ENCODE measurements around the gene ANP32A. TPM values are rescaled to one million over a fixed set of nuclear protein-coding genes. Genes with fewer than 3 reads are reported as not detected.

The ANP32A gene
- polyA plus RNA-seq, 1 donor, result 302 TPM

DNA sequence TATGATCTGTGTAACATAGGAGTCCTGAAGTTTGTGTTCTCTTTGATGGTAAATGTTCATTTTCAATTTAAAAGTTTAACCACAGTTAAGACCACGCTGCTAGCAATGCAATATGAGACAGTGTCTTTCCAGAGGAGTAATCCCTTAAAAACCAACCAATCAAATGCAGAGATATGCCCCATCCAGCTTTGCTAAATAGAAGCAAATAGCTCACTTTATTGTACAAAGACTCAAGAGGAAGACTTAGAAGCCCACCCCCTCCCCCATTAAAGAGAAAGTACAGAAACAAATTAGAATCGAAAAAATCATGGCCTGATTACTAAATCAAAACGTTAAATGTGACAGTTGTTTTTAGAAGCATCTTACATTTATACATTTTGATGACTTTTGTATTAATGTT lies 2.1 kb upstream of the ANP32A start:
- DNase-seq, result no peak

- no peak for DNase-seq
Observed at GRCh38 chr15:68821841-68822381, 1.2 kb upstream of the ANP32A start.

DNA sequence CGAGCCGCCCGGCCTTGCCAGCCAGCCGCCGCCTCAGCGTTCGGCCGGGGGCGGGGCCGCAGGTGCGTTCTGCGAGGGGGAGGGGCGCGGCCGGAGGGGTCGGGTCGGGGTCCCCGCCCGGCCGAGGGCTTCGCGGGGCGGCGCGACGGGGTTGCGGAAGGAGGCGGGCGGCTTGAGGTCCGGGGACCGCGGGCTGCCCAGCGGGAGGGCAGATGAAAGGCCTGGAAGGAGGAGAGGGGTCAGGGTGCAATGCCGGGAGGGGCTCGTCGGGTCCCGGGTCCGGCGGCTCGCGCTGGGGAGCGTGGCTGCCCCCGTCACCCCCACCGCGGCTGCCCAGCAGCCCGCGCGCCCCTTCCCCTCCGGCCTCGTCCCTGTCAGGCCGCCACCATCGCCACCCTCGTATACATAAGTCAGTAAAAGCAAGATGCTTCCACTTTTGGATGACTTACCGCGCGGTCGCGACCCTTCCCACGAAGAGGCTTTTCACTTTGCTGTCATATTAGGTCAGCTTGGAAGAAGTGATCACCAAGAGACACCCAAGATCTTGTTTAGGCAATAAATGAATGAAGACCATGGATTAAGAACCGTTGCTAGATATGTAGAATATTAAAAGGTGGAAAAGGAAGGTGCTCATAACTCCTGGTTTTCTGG lies 620 bp upstream of the ANP32A start:
- no peak for DNase-seq

DNA sequence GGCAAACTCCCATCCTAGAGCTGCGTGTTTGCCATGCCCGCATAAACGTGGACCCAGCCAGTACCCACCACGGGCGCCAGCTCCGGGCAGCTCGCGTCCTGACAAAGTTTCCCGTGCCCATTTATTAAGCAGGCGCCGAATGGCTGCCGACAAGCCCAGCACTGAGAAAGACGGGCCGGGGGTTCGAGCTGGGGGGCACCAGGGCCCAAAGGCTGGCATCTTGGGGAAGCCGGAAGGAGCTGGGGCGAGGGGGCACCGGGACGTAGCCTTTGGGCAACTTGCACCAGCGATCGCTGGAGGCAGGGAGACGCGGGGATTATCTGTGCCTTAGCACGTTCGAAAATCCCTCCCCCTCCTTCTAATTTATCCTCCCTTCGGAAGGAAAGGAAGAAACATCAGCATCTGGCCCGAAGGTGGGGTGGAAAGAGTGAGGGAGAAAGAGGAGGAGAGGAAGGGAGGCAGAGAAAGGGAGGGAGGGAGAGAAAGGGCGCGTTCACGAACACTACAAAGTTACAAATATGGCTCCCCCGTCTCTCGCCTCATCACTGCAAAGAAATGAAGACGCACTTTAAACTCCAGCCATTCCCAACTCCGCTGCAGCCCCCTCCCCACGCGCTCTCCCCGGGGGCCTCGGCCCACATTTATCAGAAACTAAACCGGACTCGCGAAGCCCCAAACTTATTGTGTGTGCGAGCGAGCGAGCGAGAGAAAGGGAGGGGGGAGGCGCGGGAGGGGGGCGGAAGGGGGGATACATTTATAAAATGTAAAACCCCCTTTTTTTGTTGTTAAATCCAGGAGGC lies 1.0 kb downstream of the ANP32A start:
- peak; percentile 70 for DNase-seq

DNA sequence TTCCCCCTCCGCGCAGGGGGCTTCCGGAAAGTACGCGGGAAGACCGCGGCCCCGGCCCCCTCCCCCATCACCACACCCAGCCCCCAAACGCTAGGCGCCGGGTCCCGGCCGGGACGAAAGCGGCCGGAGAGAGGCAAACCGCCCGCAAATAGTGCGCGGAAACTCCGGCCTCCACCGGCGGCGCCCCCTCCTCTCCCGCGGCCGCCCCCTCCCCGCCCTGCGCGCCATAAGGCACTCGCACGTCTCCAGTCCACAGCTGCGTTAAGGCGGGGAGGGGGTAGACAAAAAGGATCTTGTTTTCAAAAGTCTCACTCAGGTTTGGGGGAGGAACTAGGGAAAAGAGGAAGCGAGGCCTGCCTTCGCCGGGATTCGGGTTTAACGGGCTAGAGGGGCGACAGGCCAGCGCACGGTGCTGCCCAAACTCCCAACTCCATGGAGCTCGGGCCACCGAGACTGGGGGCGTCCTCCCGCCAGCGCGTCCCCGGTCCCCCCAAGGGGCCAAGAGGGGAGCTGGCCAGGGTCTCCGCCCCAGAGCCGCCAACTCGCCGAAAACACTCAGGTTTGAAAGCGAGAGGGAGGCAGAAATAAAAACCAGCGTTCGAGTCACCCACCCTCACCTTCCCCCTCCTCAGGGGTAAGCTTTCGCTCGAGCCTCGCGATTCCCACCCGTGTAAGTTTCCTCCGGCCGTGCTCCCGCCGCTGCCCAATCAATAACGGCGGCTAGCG lies 1.8 kb downstream of the ANP32A start:
- no peak for DNase-seq

GRCh38 chr15:68818066-68818768 lies 2.5 kb downstream of the ANP32A start:
- peak; percentile 76 for DNase-seq

DNA sequence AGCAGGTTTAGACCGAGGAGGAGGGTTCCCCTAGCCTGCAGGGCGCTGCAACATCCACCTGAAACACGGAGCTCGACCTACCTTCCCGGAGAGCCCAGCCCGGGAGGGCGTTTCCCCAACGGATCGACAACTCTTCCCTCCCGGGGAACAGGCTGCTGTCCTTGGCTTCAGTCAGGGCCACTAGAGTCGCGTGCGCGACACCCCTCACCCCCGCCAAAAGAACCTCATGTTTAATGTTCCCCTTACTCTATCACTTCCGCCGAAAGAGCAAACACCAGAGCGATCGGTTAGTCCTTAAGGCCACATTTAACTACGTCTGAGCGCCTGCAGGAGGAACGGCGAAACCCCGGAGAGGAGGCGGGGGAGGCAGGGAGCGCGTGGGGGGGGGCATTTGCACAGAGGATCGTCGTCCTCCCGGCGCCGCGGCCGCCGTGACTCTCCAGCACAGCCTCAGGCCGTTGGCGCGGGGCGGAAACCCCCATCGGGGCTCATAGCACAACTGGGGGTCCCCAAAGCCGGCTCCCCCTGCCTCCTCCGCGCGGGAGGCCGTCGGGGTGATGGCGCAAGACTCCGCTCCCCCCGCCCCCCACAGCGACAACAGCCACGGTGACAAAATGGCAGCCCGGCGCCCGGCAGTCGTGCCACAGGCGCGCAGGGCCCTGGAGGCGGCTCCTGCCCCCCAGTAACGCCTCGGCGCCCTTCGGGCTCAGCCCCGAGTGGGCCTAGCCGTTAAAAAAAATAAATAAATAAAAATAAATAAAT lies 3.2 kb downstream of the ANP32A start:
- peak; percentile 71 for DNase-seq

GRCh38 chr15:68816795-68817303 lies 3.8 kb downstream of the ANP32A start:
- DNase-seq, result no peak

GRCh38 chr15:68816158-68816557 lies 4.5 kb downstream of the ANP32A start:
- no peak for DNase-seq

- no peak for DNase-seq
Observed at GRCh38 chr15:68815598-68815997, 5.1 kb downstream of the ANP32A start.

GRCh38 chr15:68814596-68814995 lies 6.1 kb downstream of the ANP32A start:
- no peak for DNase-seq

GRCh38 chr15:68812597-68813431 lies 7.9 kb downstream of the ANP32A start:
- DNase-seq, result no peak

DNA sequence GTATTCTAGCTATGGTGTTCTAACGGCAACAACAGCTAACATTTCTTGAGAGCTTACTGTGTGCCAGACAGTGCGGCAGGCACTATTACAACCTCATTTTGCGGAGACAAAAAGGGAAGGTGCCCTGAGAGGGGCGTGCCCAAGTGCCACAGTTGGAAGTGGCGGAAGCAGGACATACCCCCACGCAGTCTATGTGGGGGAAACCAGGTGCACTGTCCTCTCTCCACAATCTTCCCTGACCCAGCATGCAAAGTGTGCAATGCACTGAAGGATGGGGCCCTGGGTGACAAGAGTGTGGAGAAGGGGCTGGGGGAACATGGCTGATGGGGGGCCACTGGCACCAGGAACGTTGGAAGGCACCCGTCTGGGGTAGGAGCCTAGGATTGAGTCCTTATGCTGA lies 8.6 kb downstream of the ANP32A start:
- no peak for DNase-seq

- no peak for DNase-seq
Observed at GRCh38 chr15:68809517-68809916, 11.2 kb downstream of the ANP32A start.

GRCh38 chr15:68808770-68809169 lies 11.9 kb downstream of the ANP32A start:
- no peak for DNase-seq

GRCh38 chr15:68808091-68808490 lies 12.6 kb downstream of the ANP32A start:
- DNase-seq, result no peak

DNA sequence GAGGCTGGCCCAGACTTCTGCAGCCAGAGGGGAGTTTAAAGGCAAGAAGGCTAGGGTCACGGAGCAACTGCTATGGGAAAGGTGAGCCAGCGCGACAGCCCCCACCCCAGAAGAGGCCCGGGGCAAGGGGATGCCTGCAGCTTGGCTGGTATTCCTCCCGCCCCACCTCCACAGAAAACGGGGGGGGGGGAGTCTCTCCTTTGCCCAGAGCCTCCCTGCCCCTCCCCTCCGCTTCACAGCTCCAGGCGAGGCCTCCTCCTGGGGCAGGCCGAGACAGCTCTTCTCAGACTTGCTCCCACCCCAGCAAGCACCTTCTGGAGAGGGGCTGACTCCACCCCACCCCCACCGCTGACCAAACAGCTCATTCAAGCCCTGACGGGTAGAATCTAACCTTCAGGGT lies 13.4 kb downstream of the ANP32A start:
- no peak for DNase-seq

- DNase-seq, result no peak
Observed at GRCh38 chr15:68806220-68807060, 14.3 kb downstream of the ANP32A start.

DNA sequence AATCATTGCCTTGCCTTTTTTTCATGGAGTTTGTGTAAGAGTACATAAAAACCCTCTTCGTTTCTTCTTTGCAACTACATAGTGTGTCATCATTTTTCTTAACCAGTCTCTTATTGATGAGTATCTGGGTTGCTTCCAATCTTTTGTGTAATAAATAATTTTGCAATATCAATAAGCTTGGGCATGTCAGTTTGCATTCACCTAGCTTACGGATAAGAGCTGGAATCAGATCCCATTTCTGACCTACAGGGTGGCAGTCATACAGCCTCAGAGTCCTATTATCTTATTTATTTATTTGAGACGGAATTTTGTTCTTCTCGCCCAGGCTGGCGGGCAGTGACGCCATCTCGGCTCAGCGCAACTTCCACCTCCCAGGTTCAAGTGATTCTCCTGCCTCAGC lies 18.3 kb downstream of the ANP32A start:
- no peak for DNase-seq
